Activated CD4-positive, alpha-beta T cell treated with anti-CD3 and anti-CD28 coated beads for 36 hours (primary cell): ENCODE data around the gene DDX31. TPM values are rescaled to one million over a fixed set of nuclear protein-coding genes. Genes with fewer than 3 reads are reported as not detected.

Experiments
- ATAC-seq: fragments of 200-7000 bp; cut with Tn5 transposase; one replicate; pipeline ENCODE4 v1.10.0; 2021; ENCODE audit warnings: mild to moderate bottlenecking, moderate library complexity
- CTCF ChIA-PET: fragments of 350-600 bp; sonication (Branson Sonifier 250); formaldehyde crosslinking; loops from one replicate; lab custom pipeline; 2021; ENCODE audit warnings: antibody characterized with exemption; lab: Charles Lee
- POLR2A ChIA-PET: fragments of 350-600 bp; sonication (Branson Sonifier 250); formaldehyde crosslinking; loops from one replicate; lab custom pipeline; 2021; ENCODE audit warnings: antibody characterized with exemption, inconsistent platforms; lab: Charles Lee
- DNase-seq: peaks from one replicate; pipeline ENCODE4 v3.0.0-alpha.2; 2020
- H3K27ac Mint-ChIP-seq: one replicate; pipeline ENCODE4 v1.8.0; 2021; ENCODE audit warnings: mixed read lengths
- H3K27me3 Mint-ChIP-seq: one replicate; pipeline ENCODE4 v1.8.0; 2021; ENCODE audit warnings: mixed read lengths
- H3K36me3 Mint-ChIP-seq: one replicate; pipeline ENCODE4 v1.8.0; 2021; ENCODE audit warnings: low read depth, mixed read lengths
- H3K4me1 Mint-ChIP-seq: one replicate; pipeline ENCODE4 v1.8.0; 2021; ENCODE audit warnings: mixed read lengths
- H3K4me3 Mint-ChIP-seq: one replicate; pipeline ENCODE4 v1.8.0; 2021; ENCODE audit warnings: mild to moderate bottlenecking, moderate library complexity, mixed read lengths
- H3K9me3 Mint-ChIP-seq: one replicate; pipeline ENCODE4 v1.8.0; 2021; ENCODE audit warnings: low read depth, mixed read lengths
- intact Hi-C, 2 experiments: fragments of 100-400 bp; cut with DNase I in 1 of 2; cut with micrococcal nuclease in 1 of 2; formaldehyde crosslinking; loops; one replicate each; pipeline versions ENCODE4 v1.14.2 to v1.15.1; 2022 to 2024; cut with DNase I, micrococcal nuclease
- total RNA-seq, 2 experiments: library from RNA; stranded (reverse); gene quantifications; one replicate each; pipeline ENCODE4 v1.2.3, GENCODE V29; 2021

Gene DDX31
- total RNA-seq, 2 experiments from 2014 or later, result 20.9 to 21.0 TPM

- Mint-ChIP-seq H3K27me3 (no peaks in the 10 kb centered on the region), H3K27ac (no peak overlapping the region), H3K4me1 (peaks cover 50% of the 10 kb centered on the region), H3K4me3 (peak overlapping the region; percentile 13), H3K9me3 (no peaks in the 10 kb centered on the region), H3K36me3 (peaks cover 34% of the 10 kb centered on the region)
- ATAC-seq (peak; percentile 20), DNase-seq (peak; percentile 32)
- ChIA-PET CTCF (interaction anchor here (0.7 to 2.2 kb wide), 3 partner anchors 14 to 315 kb away, joined by 3 to 4 read pairs (median 3); no protein-coding TSS in a partner anchor), POLR2A (no interaction called here)
- intact Hi-C loops, result loop anchor here (5.0 to 10.0 kb wide), 4 partner anchors 131 to 1546 kb away; partner anchors contain the start of genes NUP214 (in 1 of the 2) and TTF1 (in 1 of the 2)
These were observed 3.6 kb upstream of the DDX31 start for GRCh38 chr9:132673355-132673754.

GRCh38 chr9:132672413-132672690 lies 2.6 kb upstream of the DDX31 start:
- CTCF ChIA-PET, result no interaction called here
- no peaks in the 10 kb centered on the region for H3K27me3 Mint-ChIP-seq
- H3K4me3 Mint-ChIP-seq, result peak overlapping the region; percentile 89
- DNase-seq (no peak), ATAC-seq (no peak)
- H3K4me1 Mint-ChIP-seq, result peaks cover 60% of the 10 kb centered on the region
- intact Hi-C loops, result loop anchor here (5.0 to 10.0 kb wide), 4 partner anchors 132 to 1545 kb away; partner anchors contain the start of genes NUP214 (in 1 of the 2) and TTF1 (in 1 of the 2)
- peaks cover 27% of the 10 kb centered on the region for H3K36me3 Mint-ChIP-seq
- POLR2A ChIA-PET, result no interaction called here
- H3K9me3 Mint-ChIP-seq, result no peaks in the 10 kb centered on the region
- H3K27ac Mint-ChIP-seq, result peak overlapping the region; percentile 83

GRCh38 chr9:132671620-132672412 lies 2.0 kb upstream of the DDX31 start:
- Mint-ChIP-seq H3K27ac (peak overlapping the region; percentile 90), H3K9me3 (no peaks in the 10 kb centered on the region), H3K4me1 (peaks cover 59% of the 10 kb centered on the region), H3K27me3 (no peaks in the 10 kb centered on the region), H3K4me3 (peak overlapping the region; percentile 89), H3K36me3 (peaks cover 26% of the 10 kb centered on the region)
- intact Hi-C loops, result loop anchor here (1.0 to 10.0 kb wide), 6 partner anchors 133 to 1545 kb away; partner anchors contain the start of genes GTF3C5 (in 1 of the 2), NUP214 (in 1 of the 2) and TTF1 (in 1 of the 2)
- ChIA-PET POLR2A (no interaction called here), CTCF (interaction anchor here (0.7 to 1.1 kb wide), 4 partner anchors 8 to 230 kb away, joined by 3 to 4 read pairs (median 4); no protein-coding TSS in a partner anchor)
- ATAC-seq (peak; percentile 34), DNase-seq (no peak)

GRCh38 chr9:132670457-132671391 lies 941 bp upstream of the DDX31 start, which contains the start of gene GTF3C4:
TSS of gene GTF3C4 (plus strand) at chr9:132670464. CDS start at chr9:132670599, 135 bp downstream.
- peak; percentile 44 for ATAC-seq
- CTCF ChIA-PET, result interaction anchor here (0.6 to 1.1 kb wide), 6 partner anchors 9 to 1004 kb away, joined by 3 to 4 read pairs (median 3); no protein-coding TSS in a partner anchor

GRCh38 chr9:132669319-132669697 lies 475 bp downstream of the DDX31 start:
- Mint-ChIP-seq H3K27ac (peak overlapping the region; percentile 84), H3K27me3 (no peaks in the 10 kb centered on the region), H3K9me3 (no peaks in the 10 kb centered on the region), H3K36me3 (peaks cover 21% of the 10 kb centered on the region), H3K4me1 (peaks cover 44% of the 10 kb centered on the region), H3K4me3 (peak overlapping the region; percentile 89)
- DNase-seq (no peak), ATAC-seq (no peak)
- CTCF ChIA-PET, result interaction anchor here (0.6 to 1.2 kb wide), 3 partner anchors 101 to 706 kb away, joined by 3 to 5 read pairs (median 4); no protein-coding TSS in a partner anchor
- intact Hi-C loops, result no loop called here
- POLR2A ChIA-PET, result interaction anchor here (0.6 to 1.1 kb wide), 5 partner anchors 10 to 589 kb away, joined by 3 to 7 read pairs (median 4); partner anchors contain the start of gene MED27

More at GRCh38 chr9:132670457-132671391, 941 bp upstream of the DDX31 start, which contains the start of gene GTF3C4:
- no peaks in the 10 kb centered on the region for H3K9me3 Mint-ChIP-seq
- peaks cover 24% of the 10 kb centered on the region for H3K36me3 Mint-ChIP-seq
- POLR2A ChIA-PET, result interaction anchor here (0.8 to 1.1 kb wide), 2 partner anchors 360 to 591 kb away, joined by 3 to 4 read pairs; partner anchors contain the start of genes GTF3C5 and MED27
- intact Hi-C loops, result loop anchor here (1.0 to 10.0 kb wide), 14 partner anchors 10 to 1543 kb away; partner anchors contain the start of genes TTF1 (in 2 of the 2), AK8 (in 1 of the 2), GTF3C5 (in 1 of the 2) and MED27 (in 1 of the 2)
- no peaks in the 10 kb centered on the region for H3K27me3 Mint-ChIP-seq
- peak within 1 kb of the TSS; percentile 89 for H3K4me3 Mint-ChIP-seq
- peak within 1 kb of the TSS; percentile 90 for H3K27ac Mint-ChIP-seq
- peaks cover 52% of the 10 kb centered on the region for H3K4me1 Mint-ChIP-seq
- DNase-seq, result peak; percentile 68

- DNase-seq (no peak), ATAC-seq (no peak)
- intact Hi-C loops, result no loop called here
- ChIA-PET POLR2A (no interaction called here), CTCF (interaction anchor here (0.6 kb wide), 2 partner anchors 142 to 397 kb away, joined by 3 to 4 read pairs; no protein-coding TSS in a partner anchor)
- Mint-ChIP-seq H3K36me3 (peaks cover 14% of the 10 kb centered on the region), H3K9me3 (no peaks in the 10 kb centered on the region), H3K4me3 (no peak overlapping the region), H3K27ac (no peak overlapping the region), H3K27me3 (no peaks in the 10 kb centered on the region), H3K4me1 (peaks cover 13% of the 10 kb centered on the region)
These were observed 5.9 kb downstream of the DDX31 start for GRCh38 chr9:132663851-132664250.

- Mint-ChIP-seq H3K9me3 (no peaks in the 10 kb centered on the region), H3K4me3 (no peak overlapping the region), H3K27me3 (no peaks in the 10 kb centered on the region), H3K36me3 (peaks cover 14% of the 10 kb centered on the region), H3K4me1 (peaks cover 8% of the 10 kb centered on the region), H3K27ac (no peak overlapping the region)
- ATAC-seq, result no peak
- intact Hi-C loops, result no loop called here
- CTCF ChIA-PET, result no interaction called here
- POLR2A ChIA-PET, result interaction anchor here (0.5 kb wide), 1 partner anchor 261 kb away, joined by 9 read pairs; no protein-coding TSS in a partner anchor
- no peak for DNase-seq
These were observed 6.7 kb downstream of the DDX31 start for GRCh38 chr9:132663117-132663516.

- no peak overlapping the region for H3K4me3 Mint-ChIP-seq
- DNase-seq (no peak), ATAC-seq (no peak)
- no peaks in the 10 kb centered on the region for H3K9me3 Mint-ChIP-seq
- CTCF ChIA-PET, result no interaction called here
- POLR2A ChIA-PET, result interaction anchor here (0.5 kb wide), 1 partner anchor 262 kb away, joined by 9 read pairs; no protein-coding TSS in a partner anchor
- peaks cover 17% of the 10 kb centered on the region for H3K36me3 Mint-ChIP-seq
- peaks cover under 1% of the 10 kb centered on the region for H3K4me1 Mint-ChIP-seq
- intact Hi-C loops, result no loop called here
- no peaks in the 10 kb centered on the region for H3K27me3 Mint-ChIP-seq
- no peak overlapping the region for H3K27ac Mint-ChIP-seq
These were observed 7.4 kb downstream of the DDX31 start for GRCh38 chr9:132662152-132662945.

GRCh38 chr9:132656299-132656698 lies 13.5 kb downstream of the DDX31 start:
- Mint-ChIP-seq H3K27ac (no peak overlapping the region), H3K36me3 (peaks cover 40% of the 10 kb centered on the region), H3K27me3 (no peaks in the 10 kb centered on the region), H3K4me3 (no peak overlapping the region), H3K4me1 (peaks cover 2% of the 10 kb centered on the region), H3K9me3 (no peaks in the 10 kb centered on the region)
- intact Hi-C loops, result no loop called here
- no peak for DNase-seq
- POLR2A ChIA-PET, result no interaction called here
- no peak for ATAC-seq
- CTCF ChIA-PET, result interaction anchor here (1.0 kb wide), 1 partner anchor 12 kb away, joined by 3 read pairs; no protein-coding TSS in a partner anchor

GRCh38 chr9:132651259-132651658 lies 18.5 kb downstream of the DDX31 start:
- DNase-seq, result peak; percentile 18
- Mint-ChIP-seq H3K9me3 (no peaks in the 10 kb centered on the region), H3K27me3 (no peaks in the 10 kb centered on the region), H3K27ac (no peak overlapping the region), H3K36me3 (peaks cover 42% of the 10 kb centered on the region), H3K4me1 (peaks cover 10% of the 10 kb centered on the region), H3K4me3 (no peak overlapping the region)
- ATAC-seq, result no peak
- CTCF ChIA-PET, result interaction anchor here (0.7 to 1.0 kb wide), 3 partner anchors 9 to 239 kb away, joined by 3 to 5 read pairs (median 4); no protein-coding TSS in a partner anchor
- POLR2A ChIA-PET, result no interaction called here
- intact Hi-C loops, result loop anchor here in 1 of 2 experiments (5.0 kb wide), 2 partner anchors 151 to 239 kb away; partner anchors contain the start of gene CFAP77
